ENCODE measurements around the gene C17orf67. TPM values are rescaled to one million over a fixed set of nuclear protein-coding genes. Genes with fewer than 3 reads are reported as not detected.
"Not testable (repeated sequence)": the region's sequence is repeated elsewhere in the genome, so short reads cannot be mapped to it uniquely, and the experiment has no call there.

Gene C17orf67
- polyA plus RNA-seq, 2 of the 4 experiments (the other 2 are of a cell fraction) = 1.8 to 2.6 TPM

DNA sequence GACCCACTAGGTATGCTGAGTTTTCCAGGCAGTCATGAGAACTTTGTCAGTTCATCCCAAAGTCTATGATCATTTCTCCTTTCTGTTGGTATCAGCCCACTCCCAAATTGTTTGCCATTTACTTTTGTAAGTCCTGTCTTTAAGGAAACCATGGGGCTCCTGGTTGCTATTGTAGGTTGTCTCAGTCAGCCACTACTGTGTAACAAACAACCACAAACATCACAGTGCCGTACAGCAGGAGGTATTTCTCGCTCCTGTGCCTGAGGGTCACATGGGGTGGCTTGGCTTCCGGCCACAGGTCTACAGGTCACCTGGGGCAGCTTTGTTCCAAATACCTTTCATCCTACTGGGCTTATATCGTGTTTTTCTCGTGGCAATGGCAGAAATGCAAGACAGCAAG is 71.6 kb downstream of the C17orf67 start:
- no peak for TF ChIP-seq HOXB13 (CRISPR knock-in tag; IDR thresholded peaks at IDR 0.05; ENCODE audit: low read depth)
- no peak for TF ChIP-seq SREBF2 (IDR thresholded peaks at IDR 0.05)
- TF ChIP-seq CHD2 (IDR thresholded peaks at IDR 0.05; ENCODE audit: low read length, partially characterized antibody) = no peak
- TF ChIP-seq KDM5A (IDR thresholded peaks at IDR 0.05) = no peak
- TF ChIP-seq MAZ (IDR thresholded peaks at IDR 0.05; ENCODE audit: borderline replicate concordance, low read depth, low read length) = no peak
- TF ChIP-seq, protein P1, sequence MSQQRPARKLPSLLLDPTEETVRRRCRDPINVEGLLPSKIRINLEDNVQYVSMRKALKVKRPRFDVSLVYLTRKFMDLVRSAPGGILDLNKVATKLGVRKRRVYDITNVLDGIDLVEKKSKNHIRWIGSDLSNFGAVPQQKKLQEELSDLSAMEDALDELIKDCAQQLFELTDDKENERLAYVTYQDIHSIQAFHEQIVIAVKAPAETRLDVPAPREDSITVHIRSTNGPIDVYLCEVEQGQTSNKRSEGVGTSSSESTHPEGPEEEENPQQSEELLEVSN (IDR thresholded peaks at IDR 0.05; ENCODE audit: borderline replicate concordance, low read depth) = no peak
- TF ChIP-seq RFX5 (IDR thresholded peaks at IDR 0.05) = no peak
- TF ChIP-seq, protein P2, sequence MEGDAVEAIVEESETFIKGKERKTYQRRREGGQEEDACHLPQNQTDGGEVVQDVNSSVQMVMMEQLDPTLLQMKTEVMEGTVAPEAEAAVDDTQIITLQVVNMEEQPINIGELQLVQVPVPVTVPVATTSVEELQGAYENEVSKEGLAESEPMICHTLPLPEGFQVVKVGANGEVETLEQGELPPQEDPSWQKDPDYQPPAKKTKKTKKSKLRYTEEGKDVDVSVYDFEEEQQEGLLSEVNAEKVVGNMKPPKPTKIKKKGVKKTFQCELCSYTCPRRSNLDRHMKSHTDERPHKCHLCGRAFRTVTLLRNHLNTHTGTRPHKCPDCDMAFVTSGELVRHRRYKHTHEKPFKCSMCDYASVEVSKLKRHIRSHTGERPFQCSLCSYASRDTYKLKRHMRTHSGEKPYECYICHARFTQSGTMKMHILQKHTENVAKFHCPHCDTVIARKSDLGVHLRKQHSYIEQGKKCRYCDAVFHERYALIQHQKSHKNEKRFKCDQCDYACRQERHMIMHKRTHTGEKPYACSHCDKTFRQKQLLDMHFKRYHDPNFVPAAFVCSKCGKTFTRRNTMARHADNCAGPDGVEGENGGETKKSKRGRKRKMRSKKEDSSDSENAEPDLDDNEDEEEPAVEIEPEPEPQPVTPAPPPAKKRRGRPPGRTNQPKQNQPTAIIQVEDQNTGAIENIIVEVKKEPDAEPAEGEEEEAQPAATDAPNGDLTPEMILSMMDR (IDR thresholded peaks at IDR 0.05) = no peak
- no peak for TF ChIP-seq CHD4 (IDR thresholded peaks at IDR 0.05; ENCODE audit: borderline replicate concordance)
- TF ChIP-seq, protein P3, sequence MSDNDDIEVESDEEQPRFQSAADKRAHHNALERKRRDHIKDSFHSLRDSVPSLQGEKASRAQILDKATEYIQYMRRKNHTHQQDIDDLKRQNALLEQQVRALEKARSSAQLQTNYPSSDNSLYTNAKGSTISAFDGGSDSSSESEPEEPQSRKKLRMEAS (IDR thresholded peaks at IDR 0.05) = no peak
- no peak for TF ChIP-seq SMC3 (IDR thresholded peaks at IDR 0.05)
- no peak for TF ChIP-seq RAD21 (conservative IDR thresholded peaks at IDR 0.05 in 1 of 2, IDR thresholded peaks at IDR 0.05 in 1 of 2)
- TF ChIP-seq TP53 (CRISPR knock-in tag; IDR thresholded peaks at IDR 0.05) = no peak
- 29% methylated on average over 5 of the region's 5 CpGs for WGBS (ENCODE audit: missing lambda C conversion rate)
- ChIA-PET POLR2A (no interaction called here), CTCF (no interaction called here)
- Histone ChIP-seq H3K4me3 (no peak overlapping the region), H3K9me3 (no peaks in the 10 kb centered on the region), H3K4me2 (no peak overlapping the region), H3K27ac (no peak overlapping the region), H3K4me1 (no peaks in the 10 kb centered on the region)
- ATAC-seq (no peak), FAIRE-seq (no peak), DNase-seq (ENCODE audit: low read depth in 1 of 2, low spot score in 1 of 2) (no peak)

DNA sequence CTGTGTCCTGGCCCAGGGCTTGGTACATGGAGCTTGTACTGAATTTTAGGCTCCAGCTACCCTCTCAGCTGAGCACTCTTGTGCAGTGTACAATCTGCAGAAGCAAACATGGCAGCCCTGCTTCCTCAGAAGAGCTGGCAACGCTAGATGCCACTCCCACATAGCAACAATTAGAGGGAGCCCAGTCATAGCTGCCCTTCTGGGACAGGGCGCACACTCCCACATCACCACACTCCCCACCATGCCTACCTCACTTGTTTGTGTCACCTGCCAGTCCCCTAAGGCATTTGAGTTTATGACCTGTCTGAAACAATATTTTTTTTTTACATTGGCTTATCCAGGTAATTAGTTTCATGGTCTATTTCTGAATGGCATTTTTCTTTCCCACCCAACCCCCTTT is 72.3 kb downstream of the C17orf67 start:
- H3K9me3 ChIP-seq = no peaks in the 10 kb centered on the region

DNA sequence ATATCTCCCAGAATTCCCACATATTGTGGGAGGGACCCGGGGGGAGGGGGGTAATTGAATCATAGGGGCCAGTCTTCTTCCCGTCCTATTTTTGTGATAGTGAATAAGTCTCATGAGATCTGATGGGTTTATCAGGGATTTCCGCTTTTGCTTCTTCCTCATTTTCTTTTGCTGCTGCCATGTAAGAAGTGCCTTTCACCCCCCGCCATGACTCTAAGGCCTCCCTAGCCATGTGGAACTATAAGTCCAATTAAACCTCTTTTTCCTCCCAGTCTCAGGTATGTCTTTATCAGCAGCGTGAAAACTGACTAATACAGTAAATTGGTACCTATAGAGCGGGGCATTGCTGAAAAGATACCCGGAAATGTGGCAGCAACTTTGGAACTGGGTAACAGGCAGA is 76.1 kb downstream of the C17orf67 start:
- CTCF ChIA-PET; H3K4me2 ChIP-seq; DNase-seq (ENCODE audit: low read depth in 1 of 2, low spot score in 1 of 2); H3K4me3 ChIP-seq; H3K9me3 ChIP-seq; ATAC-seq; POLR2A ChIA-PET; H3K27ac ChIP-seq; FAIRE-seq: not testable (repeated sequence)
- WGBS (ENCODE audit: missing lambda C conversion rate) = 78% methylated on average over 7 of the region's 7 CpGs
- H3K4me1 ChIP-seq = peaks cover 20% of the 10 kb centered on the region

More for the DNA sequence above, 72.3 kb downstream of the C17orf67 start:
- peaks cover 4% of the 10 kb centered on the region; the same call in 1 of the 3 replicates for H3K4me1 ChIP-seq
- CTCF ChIA-PET = interaction anchor here (0.6 to 2.0 kb wide), 3 partner anchors 18 to 168 kb away, joined by 3 to 8 read pairs (median 3); partner anchors contain the start of gene NOG
- 56% methylated on average over 2 of the region's 2 CpGs for WGBS (ENCODE audit: missing lambda C conversion rate)
- H3K4me2 ChIP-seq = no peak overlapping the region
- FAIRE-seq (no peak), ATAC-seq (peak in 1 of 2 experiments; percentile 27; a peak in 1 of 6 replicates), DNase-seq (ENCODE audit: low read depth in 1 of 2, low spot score in 1 of 2) (no peak)
- H3K27ac ChIP-seq = no peak overlapping the region
- no peak overlapping the region for H3K4me3 ChIP-seq
- POLR2A ChIA-PET = no interaction called here
- TF ChIP-seq EHMT2 (IDR thresholded peaks at IDR 0.05; ENCODE audit: low read depth) (no peak), ZC3H11A (IDR thresholded peaks at IDR 0.05) (no peak), CHD2 (IDR thresholded peaks at IDR 0.05; ENCODE audit: low read length, partially characterized antibody) (no peak), FOXS1 (CRISPR knock-in tag; IDR thresholded peaks at IDR 0.05) (no peak)
- TF ChIP-seq, protein P2 (IDR thresholded peaks at IDR 0.05) = no peak

All from A549 (cell line).